Left lung (tissue), 10 donors: ENCODE data around the gene DRC3. TPM values are rescaled to one million over a fixed set of nuclear protein-coding genes. Genes with fewer than 3 reads are reported as not detected.

Experiments
- ATAC-seq: fragments of 200-7000 bp; cut with Tn5 transposase; one replicate; pipeline ENCODE4 v1.9.1; 2020; ENCODE audit warnings: moderate library complexity
- DNase-seq, 4 donors: peaks; one replicate each; pipeline ENCODE4 v3.0.0-alpha.2; 2013 to 2020
- H3K27ac ChIP-seq, 2 donors: fragments of 200-600 bp; sonication (generic) in 1 of 2; one replicate each; pipeline versions ENCODE4 v1.5.0 to v1.8.0; 2020 to 2021
- H3K27me3 ChIP-seq, 2 donors: fragments of 200-600 bp; sonication (generic) in 1 of 2; one replicate each; pipeline versions ENCODE4 v1.5.0 to v1.8.0; 2020 to 2021
- H3K36me3 ChIP-seq, 2 donors: fragments of 200-600 bp; sonication (generic) in 1 of 2; one replicate each; pipeline versions ENCODE4 v1.5.0 to v1.8.0; 2020 to 2021
- H3K4me1 ChIP-seq, 2 donors: fragments of 200-600 bp; one replicate each; pipeline ENCODE4 v1.8.0; 2021
- H3K4me3 ChIP-seq, 2 donors: fragments of 200-600 bp; sonication (generic) in 1 of 2; one replicate each; pipeline versions ENCODE4 v1.5.0 to v1.8.0; 2020 to 2021; ENCODE audit warnings: mild to moderate bottlenecking in 1 of 2
- H3K9me3 ChIP-seq, 2 donors: fragments of 200-600 bp; sonication (generic) in 1 of 2; one replicate each; pipeline versions ENCODE4 v1.5.0 to v1.8.0; 2020 to 2021
- CTCF ChIP-seq, 2 donors: fragments of 200-600 bp; sonication (generic) in 1 of 2; IDR thresholded peaks; one replicate each; pipeline versions ENCODE4 v1.5.0 to v1.8.0; 2021; ENCODE audit warnings: antibody characterized with exemption in 2 of 2
- intact Hi-C, 2 donors: fragments of 100-400 bp; cut with DNase I; formaldehyde crosslinking; loops; one replicate each; pipeline versions ENCODE4 v1.11.2 to v1.14.2; 2022
- polyA plus RNA-seq, 6 donors: library from polyadenylated mRNA; unstranded; fragments of 120-200 nt; gene quantifications; one replicate each; pipeline ENCODE4 v1.2.1, GENCODE V29; 2013; ENCODE audit not compliant: insufficient read length in 6 of 6
- total RNA-seq, 2 donors: library from RNA; stranded (reverse); fragmentation: NEBNext Ultra II Directional; extraction: Animal tissue kit (Norgen Biotek cat#: 25700); gene quantifications; one replicate each; pipeline ENCODE4 v1.2.1, GENCODE V29; 2021
- donor health status: DM: no; HTN: yes; CAD: no.
- donor health status: DM: no; HTN: no; CAD: no.

DRC3 gene
- total and polyA plus RNA-seq, 8 donors, result 3.6 to 22.8 (median 16.4) TPM

GRCh38 chr17:18018411-18018921 lies 45.8 kb downstream of the DRC3 start:
- no peaks in the 10 kb centered on the region for H3K4me1 ChIP-seq
- no peak for TF ChIP-seq CTCF (IDR thresholded peaks at IDR 0.05)
- ATAC-seq (no peak), DNase-seq (no peak)
- no peak overlapping the region for H3K4me3 ChIP-seq
- intact Hi-C loops, result no loop called here
- H3K27ac ChIP-seq, result no peak overlapping the region
- H3K9me3 ChIP-seq, result no peaks in the 10 kb centered on the region
- no peaks in the 10 kb centered on the region for H3K27me3 ChIP-seq
- H3K36me3 ChIP-seq, result peaks cover 0 to 68% of the 10 kb centered on the region in 2 donors

- intact Hi-C loops, result no loop called here
- Histone ChIP-seq H3K4me1 (no peaks in the 10 kb centered on the region), H3K27ac (no peak overlapping the region), H3K4me3 (no peak overlapping the region), H3K27me3 (no peaks in the 10 kb centered on the region), H3K36me3 (peaks cover 0 to 72% of the 10 kb centered on the region in 2 donors), H3K9me3 (no peaks in the 10 kb centered on the region)
- no peak for TF ChIP-seq CTCF (IDR thresholded peaks at IDR 0.05)
- ATAC-seq (no peak), DNase-seq (no peak)
Measured at GRCh38 chr17:18019838-18020154, 47.1 kb downstream of the DRC3 start.

- no peaks in the 10 kb centered on the region for H3K9me3 ChIP-seq
- peaks cover 0 to 60% of the 10 kb centered on the region in 2 donors for H3K36me3 ChIP-seq
- DNase-seq (no peak), ATAC-seq (no peak)
- H3K27me3 ChIP-seq, result no peaks in the 10 kb centered on the region
- no peak overlapping the region for H3K4me3 ChIP-seq
- no peak overlapping the region for H3K27ac ChIP-seq
- TF ChIP-seq CTCF (IDR thresholded peaks at IDR 0.05), result no peak
- intact Hi-C loops, result no loop called here
- H3K4me1 ChIP-seq, result peaks cover 0 to 10% of the 10 kb centered on the region in 2 donors
Measured at GRCh38 chr17:18020971-18021370, 48.3 kb downstream of the DRC3 start.

GRCh38 chr17:18021372-18021771 lies 48.7 kb downstream of the DRC3 start:
- intact Hi-C loops, result no loop called here
- Histone ChIP-seq H3K36me3 (peaks cover 0 to 56% of the 10 kb centered on the region in 2 donors), H3K27ac (no peak overlapping the region), H3K9me3 (no peaks in the 10 kb centered on the region), H3K4me1 (peaks cover 0 to 14% of the 10 kb centered on the region in 2 donors), H3K4me3 (no peak overlapping the region), H3K27me3 (no peaks in the 10 kb centered on the region)
- no peak for TF ChIP-seq CTCF (IDR thresholded peaks at IDR 0.05)
- no peak for DNase-seq
- ATAC-seq, result no peak

- TF ChIP-seq CTCF (IDR thresholded peaks at IDR 0.05), result no peak
- no peak for DNase-seq
- Histone ChIP-seq H3K4me1 (peaks cover 0 to 22% of the 10 kb centered on the region in 2 donors), H3K9me3 (no peaks in the 10 kb centered on the region), H3K36me3 (peaks cover 0 to 40% of the 10 kb centered on the region in 2 donors), H3K27ac (peak overlapping the region in 1 of 2 donors; percentile 71), H3K27me3 (no peaks in the 10 kb centered on the region), H3K4me3 (no peak overlapping the region)
- ATAC-seq, result peak; percentile 45
- intact Hi-C loops, result no loop called here
Measured at GRCh38 chr17:18025241-18025944, 52.7 kb downstream of the DRC3 start.
